Type B pancreatic cell (in vitro differentiated cells): ENCODE measurements around the gene MACF1. TPM values are rescaled to one million over a fixed set of nuclear protein-coding genes. Genes with fewer than 3 reads are reported as not detected.

Experiments
- DNase-seq: peaks from one replicate; pipeline ENCODE4 v3.0.0; 2021; ENCODE audit warnings: mixed read lengths; ENCODE audit not compliant: unreplicated experiment; ENCODE audit errors: extremely low spot score
- H3K27ac Mint-ChIP-seq: 2 replicates; pipeline ENCODE4 v1.8.0; 2021; ENCODE audit warnings: mild to moderate bottlenecking, mixed read lengths
- H3K27me3 Mint-ChIP-seq: 2 replicates; pipeline ENCODE4 v1.8.0; 2021; ENCODE audit warnings: mixed read lengths
- H3K36me3 Mint-ChIP-seq: 2 replicates; pipeline ENCODE4 v1.8.0; 2021; ENCODE audit warnings: mixed read lengths
- H3K4me1 Mint-ChIP-seq: one replicate; pipeline ENCODE4 v1.8.0; 2021; ENCODE audit warnings: mixed read lengths; ENCODE audit not compliant: unreplicated experiment
- H3K4me3 Mint-ChIP-seq: 2 replicates; pipeline ENCODE4 v1.8.0; 2021; ENCODE audit warnings: mild to moderate bottlenecking, mixed read lengths
- H3K9me3 Mint-ChIP-seq: 2 replicates; pipeline ENCODE4 v1.8.0; 2021; ENCODE audit warnings: mixed read lengths
- total RNA-seq: library from RNA; stranded (reverse); gene quantifications from 2 replicates; pipeline ENCODE4 v1.2.1, GENCODE V29; 2021; ENCODE audit warnings: low replicate concordance
- TF ChIP-seq, protein P1 (sequence below): fragments of 200-600 bp; sonication (generic); conservative IDR thresholded peaks from 2 replicates; pipeline ENCODE4 v1.5.0; 2021; ENCODE audit warnings: antibody characterized with exemption, mild to moderate bottlenecking

Gene MACF1
- total RNA-seq, 1 donor from 2014 or later: 201 TPM

DNA sequence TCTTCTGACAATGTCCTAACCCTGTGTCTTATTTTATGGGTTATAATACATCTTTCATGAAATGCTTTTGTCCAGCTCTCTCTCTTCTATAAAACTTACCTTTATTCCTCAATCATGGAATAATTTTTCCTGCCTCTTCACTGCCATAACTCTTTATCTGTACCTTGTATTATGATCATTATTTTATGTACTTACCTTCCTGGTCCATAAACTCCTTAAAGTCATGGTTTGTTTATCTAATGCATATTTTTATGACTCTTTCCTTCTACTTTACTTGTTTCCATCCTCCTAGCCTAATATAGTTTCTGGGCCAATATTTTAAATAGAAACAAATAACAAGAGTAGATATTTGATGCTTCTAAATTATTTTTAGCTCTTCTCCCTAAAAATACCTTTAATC is 221.1 kb downstream of the MACF1 start:
- Mint-ChIP-seq H3K27me3 (no peaks in the 10 kb centered on the region), H3K36me3 (peaks cover 48% of the 10 kb centered on the region), H3K4me3 (no peak overlapping the region), H3K4me1 (peaks cover 4% of the 10 kb centered on the region), H3K9me3 (no peaks in the 10 kb centered on the region), H3K27ac (no peak overlapping the region)
- TF ChIP-seq, protein P1, sequence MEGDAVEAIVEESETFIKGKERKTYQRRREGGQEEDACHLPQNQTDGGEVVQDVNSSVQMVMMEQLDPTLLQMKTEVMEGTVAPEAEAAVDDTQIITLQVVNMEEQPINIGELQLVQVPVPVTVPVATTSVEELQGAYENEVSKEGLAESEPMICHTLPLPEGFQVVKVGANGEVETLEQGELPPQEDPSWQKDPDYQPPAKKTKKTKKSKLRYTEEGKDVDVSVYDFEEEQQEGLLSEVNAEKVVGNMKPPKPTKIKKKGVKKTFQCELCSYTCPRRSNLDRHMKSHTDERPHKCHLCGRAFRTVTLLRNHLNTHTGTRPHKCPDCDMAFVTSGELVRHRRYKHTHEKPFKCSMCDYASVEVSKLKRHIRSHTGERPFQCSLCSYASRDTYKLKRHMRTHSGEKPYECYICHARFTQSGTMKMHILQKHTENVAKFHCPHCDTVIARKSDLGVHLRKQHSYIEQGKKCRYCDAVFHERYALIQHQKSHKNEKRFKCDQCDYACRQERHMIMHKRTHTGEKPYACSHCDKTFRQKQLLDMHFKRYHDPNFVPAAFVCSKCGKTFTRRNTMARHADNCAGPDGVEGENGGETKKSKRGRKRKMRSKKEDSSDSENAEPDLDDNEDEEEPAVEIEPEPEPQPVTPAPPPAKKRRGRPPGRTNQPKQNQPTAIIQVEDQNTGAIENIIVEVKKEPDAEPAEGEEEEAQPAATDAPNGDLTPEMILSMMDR: no peak
- no peak for DNase-seq

DNA sequence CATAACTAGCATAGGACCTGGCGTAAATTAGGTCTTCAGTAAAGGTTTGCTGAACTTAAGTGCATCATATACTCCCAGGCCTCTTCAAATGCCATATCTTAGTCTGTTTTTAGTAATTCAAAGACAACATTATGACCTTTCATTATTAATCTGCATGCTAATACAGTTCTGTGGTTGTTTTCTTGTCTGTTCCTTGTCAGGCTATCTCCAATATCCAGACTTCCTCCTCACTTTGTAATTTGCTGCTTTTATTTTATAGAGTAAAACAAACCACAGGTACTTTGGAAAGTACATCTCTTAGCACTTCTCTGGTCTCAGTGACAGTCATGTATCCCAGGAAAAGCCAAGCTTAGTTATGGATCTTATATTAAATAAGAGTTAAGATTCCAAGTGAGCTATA is 221.9 kb downstream of the MACF1 start:
- H3K36me3 Mint-ChIP-seq: peaks cover 51% of the 10 kb centered on the region
- peaks cover under 1% of the 10 kb centered on the region for H3K4me1 Mint-ChIP-seq
- H3K27me3 Mint-ChIP-seq: no peaks in the 10 kb centered on the region
- no peak overlapping the region for H3K27ac Mint-ChIP-seq
- no peaks in the 10 kb centered on the region for H3K9me3 Mint-ChIP-seq
- TF ChIP-seq, protein P1: no peak
- H3K4me3 Mint-ChIP-seq: no peak overlapping the region
- no peak for DNase-seq

DNA sequence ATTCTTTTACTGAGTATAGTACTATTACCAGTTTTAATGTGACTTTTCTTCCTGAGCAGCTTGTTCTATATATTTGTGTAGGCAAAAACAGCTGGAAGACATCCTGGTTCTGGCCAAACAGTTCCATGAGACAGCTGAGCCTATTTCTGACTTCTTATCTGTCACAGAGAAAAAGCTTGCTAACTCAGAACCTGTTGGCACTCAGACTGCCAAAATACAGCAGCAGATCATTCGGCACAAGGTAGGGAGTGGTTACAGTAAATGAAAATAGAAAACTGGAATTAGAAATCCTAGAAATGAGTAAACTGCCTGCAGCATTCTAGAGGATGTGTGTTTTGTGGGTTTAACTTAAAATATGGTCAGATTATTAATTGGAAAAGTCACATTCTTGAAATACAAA is 222.9 kb downstream of the MACF1 start:
- no peak overlapping the region for H3K4me3 Mint-ChIP-seq
- DNase-seq: no peak
- H3K27ac Mint-ChIP-seq: no peak overlapping the region

DNA sequence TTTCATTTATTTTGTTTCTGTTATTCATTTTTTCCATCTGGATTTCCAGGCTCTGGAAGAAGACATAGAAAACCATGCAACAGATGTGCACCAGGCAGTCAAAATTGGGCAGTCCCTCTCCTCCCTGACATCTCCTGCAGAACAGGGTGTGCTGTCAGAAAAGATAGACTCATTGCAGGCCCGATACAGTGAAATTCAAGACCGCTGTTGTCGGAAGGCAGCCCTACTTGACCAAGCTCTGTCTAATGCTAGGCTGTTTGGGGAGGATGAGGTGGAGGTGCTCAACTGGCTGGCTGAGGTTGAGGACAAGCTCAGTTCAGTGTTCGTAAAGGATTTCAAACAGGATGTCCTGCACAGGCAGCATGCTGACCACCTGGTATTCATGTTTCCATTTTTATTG is 223.4 kb downstream of the MACF1 start:
- no peaks in the 10 kb centered on the region for H3K27me3 Mint-ChIP-seq
- no peak overlapping the region for H3K27ac Mint-ChIP-seq
- no peak for DNase-seq
- TF ChIP-seq, protein P1: no peak
- no peak overlapping the region for H3K4me3 Mint-ChIP-seq
- H3K4me1 Mint-ChIP-seq: no peaks in the 10 kb centered on the region
- H3K9me3 Mint-ChIP-seq: no peaks in the 10 kb centered on the region
- peaks cover 55% of the 10 kb centered on the region for H3K36me3 Mint-ChIP-seq

More for the DNA sequence above, 222.9 kb downstream of the MACF1 start:
- Mint-ChIP-seq H3K4me1 (no peaks in the 10 kb centered on the region), H3K36me3 (peaks cover 55% of the 10 kb centered on the region), H3K27me3 (no peaks in the 10 kb centered on the region), H3K9me3 (no peaks in the 10 kb centered on the region)
- TF ChIP-seq, protein P1: no peak

DNA sequence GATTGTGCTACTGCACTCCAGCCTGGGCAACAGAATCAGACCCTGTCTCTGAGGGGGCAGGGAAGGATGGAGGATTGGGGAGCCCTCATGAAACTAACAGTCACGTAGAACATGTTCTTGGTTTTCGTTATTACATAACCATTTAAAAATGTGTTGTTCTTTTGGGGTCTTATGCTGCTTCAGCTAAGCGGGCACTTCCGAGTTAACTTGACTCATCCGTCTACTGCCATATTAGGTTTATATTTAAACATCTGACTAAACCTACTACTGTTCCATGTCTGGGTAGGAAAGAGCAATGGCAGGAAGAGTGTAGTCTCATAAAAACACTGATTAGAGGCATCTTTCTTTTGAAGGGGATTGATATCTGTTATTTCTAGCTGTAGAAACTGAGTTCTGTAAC is 227.4 kb downstream of the MACF1 start:
- H3K36me3 Mint-ChIP-seq: peaks cover 64% of the 10 kb centered on the region
- H3K27me3 Mint-ChIP-seq: no peaks in the 10 kb centered on the region
- H3K27ac Mint-ChIP-seq: no peak overlapping the region
- no peaks in the 10 kb centered on the region for H3K4me1 Mint-ChIP-seq
- TF ChIP-seq, protein P1: no peak
- no peak for DNase-seq
- no peak overlapping the region for H3K4me3 Mint-ChIP-seq
- H3K9me3 Mint-ChIP-seq: no peaks in the 10 kb centered on the region
